GM10847 (cell line): ENCODE data around the gene HPSE2.

Experiments used
- POLR2A ChIP-seq: IDR thresholded peaks from 2 replicates; pipeline ENCODE4 v1.6.1; 2011; ENCODE audit not compliant: insufficient read length; ENCODE audit errors: extremely low read depth

HPSE2 gene

DNA sequence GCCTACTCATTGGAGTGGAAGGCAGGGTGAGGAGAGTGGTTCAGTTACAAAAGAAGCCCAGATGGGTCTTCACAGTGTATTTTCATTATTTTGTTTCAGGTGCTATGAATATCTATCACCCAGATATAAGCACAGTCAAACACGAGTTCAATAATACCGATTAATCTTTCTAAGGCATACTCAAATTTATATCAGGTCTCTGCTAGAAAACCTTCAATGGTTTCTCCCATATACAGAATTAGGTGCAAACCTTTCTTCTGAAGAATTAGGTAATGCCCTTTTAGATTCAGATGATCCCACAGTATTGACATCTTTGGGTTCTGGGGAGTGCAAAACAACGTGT, 774.2 kb downstream of the HPSE2 start:
- no peak for TF ChIP-seq POLR2A

DNA sequence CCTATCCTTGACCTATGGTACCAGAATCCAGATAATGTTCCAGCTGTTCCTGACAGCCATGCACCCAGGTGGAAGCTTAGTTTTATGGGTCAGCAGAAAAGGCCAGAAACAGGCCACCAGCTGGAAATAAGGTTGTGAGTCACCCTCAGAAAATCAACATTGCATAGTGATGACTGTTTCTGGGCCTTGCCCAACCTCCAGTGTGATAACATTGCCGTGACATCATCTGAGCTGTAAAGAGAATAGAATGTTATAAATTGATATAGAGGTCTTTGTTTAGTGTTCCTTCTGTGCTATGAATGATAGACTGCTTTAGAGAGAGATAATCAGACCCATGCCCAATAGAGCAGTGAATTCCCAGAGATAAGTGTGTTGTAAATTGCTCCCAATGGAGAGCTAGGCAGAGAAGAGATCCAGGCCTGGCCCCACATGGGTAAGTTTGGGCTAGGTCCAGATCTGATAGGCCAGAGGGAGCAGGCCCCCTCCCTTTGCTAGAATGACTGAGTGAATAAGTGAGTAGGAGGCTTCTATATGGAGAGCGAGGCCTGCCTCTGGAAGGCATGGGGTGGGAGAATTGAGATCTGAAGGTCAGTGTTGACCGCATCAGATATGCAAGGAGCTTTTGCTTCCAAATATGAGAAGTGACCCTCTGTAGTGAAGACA, 774.7 kb downstream of the HPSE2 start:
- TF ChIP-seq POLR2A = no peak

DNA sequence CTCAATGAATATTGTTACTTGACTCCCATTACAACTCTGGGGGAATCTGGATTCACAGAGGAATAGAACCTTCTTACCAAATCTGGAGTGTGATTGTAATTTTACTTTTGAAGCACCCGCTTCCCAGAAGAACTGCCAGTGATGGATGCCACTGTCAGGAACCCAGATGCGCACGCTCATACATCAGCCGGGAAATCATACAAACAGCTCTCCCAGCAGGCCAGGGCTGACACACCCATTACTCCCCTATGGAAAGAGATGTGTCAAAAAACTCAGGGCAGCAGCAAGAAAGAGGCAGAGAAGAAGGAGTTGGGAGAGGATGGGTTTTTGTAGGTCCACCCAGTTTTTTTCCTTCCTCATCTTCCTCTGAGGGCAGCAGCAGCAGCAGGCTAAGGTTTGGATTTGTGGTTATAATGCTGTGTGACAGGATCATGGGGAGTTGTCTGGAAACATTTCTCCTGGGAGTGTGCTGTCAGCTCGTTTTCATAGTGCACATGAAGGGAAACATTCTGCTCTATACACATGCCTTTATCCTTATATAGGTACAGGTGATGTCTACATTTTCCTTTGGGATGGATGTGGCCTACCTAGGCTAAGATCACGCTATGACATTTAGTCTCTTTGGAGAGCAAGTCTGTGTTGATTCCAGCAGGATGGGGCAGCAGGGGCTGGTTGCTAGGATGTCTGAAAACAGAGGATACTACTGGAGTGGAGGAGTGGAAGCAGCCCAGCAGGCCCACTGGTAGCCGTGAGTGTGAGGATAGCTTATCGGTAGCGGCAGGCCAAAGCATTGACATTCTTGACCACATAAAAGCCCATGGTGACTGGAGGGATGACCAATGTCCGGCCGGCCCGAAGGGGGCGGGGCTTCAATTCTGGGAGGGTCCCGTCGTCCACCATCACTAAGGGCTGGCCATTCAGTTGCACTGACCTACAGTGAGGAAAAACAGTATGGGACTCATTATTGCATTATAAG, 776.6 kb downstream of the HPSE2 start:
- no peak for TF ChIP-seq POLR2A

DNA sequence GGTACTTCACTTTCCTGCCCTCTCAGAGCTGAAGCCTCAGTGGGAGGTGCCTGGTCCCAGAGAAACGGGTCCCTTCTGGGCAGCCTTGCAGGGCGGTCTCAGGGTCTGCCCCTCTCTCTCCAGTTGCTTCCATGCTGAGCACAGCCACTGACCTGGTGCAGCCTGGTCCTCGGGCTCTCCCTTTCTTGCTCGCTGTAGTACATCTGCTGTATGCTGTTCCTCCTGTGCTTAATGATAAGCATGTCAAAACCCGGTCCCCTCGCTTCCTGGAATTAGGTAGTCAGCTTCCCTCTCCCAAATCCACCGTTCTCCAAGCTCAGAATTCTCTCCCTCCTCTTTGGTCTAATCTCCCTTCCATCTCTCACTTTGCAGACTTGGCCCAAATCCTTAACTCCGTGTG, 777.9 kb downstream of the HPSE2 start:
- TF ChIP-seq POLR2A = no peak

DNA sequence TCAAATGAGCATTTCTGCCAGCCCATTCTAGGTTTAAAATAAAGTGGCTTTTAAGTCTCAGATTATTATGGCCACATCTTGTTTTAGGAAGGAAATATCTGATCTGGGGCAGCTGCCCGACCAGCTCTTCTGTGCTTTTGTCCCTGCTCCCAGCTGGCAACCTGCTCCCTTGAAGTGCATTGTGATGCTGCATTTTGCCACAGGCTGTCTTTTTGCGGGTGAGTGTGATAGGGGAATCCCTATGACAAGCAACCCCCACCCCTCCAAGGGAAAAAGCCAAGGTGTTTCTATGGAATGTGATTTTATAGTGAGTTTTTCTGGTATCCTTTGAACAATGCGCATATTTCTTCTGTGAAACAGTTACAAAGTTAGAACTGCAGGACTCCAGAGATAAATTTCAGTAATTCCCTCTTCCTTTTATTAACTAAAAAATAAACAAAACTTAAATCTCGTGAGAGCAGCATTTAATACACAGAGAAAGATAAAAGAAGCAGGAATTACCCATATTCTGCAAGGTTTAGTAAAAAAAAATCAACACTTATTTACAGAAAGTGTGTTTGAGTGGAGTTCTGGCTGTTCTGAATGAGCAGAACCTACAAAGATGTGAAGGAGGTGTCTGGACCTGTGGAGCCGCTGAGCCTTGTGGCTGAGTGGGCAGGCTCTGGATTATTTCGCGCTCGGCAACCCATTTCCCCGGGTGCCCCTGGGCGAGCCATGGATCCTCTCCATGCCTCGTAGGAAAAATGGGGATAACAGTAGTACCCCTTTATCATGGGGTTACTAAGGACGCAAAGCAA, 778.8 kb downstream of the HPSE2 start:
- no peak for TF ChIP-seq POLR2A

DNA sequence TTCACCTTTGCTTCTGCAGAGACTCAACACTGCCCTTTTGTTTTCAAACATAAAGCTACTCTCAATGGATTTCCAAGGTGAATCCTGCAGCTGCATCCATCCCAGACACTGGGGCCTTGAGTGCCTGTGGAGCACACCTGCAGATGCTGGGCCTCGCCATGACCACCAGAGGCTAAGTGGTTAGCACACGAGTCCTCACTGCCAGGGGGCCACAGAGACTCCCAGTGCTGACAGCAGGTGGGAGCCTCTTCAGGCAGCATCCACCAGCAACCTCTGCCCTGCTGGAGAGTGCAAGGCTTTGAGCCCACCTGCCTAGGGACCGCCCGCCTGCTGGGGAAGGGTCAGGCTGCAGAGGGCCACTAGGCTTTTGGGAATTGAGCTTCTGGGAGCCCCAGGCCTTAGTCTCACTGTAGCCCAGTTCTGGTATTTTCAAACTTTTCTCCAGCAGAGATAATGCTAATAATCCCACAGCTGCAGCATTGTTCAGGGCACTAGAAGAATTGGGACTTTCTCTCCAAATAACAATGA, 779.5 kb downstream of the HPSE2 start:
- no peak for TF ChIP-seq POLR2A

DNA sequence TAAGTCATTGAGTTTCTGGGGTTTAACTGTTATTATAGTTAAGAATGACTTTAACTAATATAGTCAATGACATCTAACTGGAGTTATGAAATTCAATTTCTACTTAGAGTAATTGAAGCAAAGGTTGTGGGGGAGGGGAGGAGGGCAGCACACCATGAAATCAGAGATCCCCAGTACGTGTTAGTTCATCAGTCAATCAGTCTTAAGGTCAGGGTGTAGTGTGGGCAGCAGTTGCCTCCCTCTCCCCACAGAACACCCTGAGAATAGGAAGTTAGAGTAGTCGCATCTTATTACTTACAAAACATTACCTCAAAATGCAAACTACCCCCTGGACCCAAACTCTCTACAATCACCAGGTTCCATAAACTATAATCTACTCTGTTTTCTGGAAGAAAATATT, 781.9 kb downstream of the HPSE2 start:
- no peak for TF ChIP-seq POLR2A

DNA sequence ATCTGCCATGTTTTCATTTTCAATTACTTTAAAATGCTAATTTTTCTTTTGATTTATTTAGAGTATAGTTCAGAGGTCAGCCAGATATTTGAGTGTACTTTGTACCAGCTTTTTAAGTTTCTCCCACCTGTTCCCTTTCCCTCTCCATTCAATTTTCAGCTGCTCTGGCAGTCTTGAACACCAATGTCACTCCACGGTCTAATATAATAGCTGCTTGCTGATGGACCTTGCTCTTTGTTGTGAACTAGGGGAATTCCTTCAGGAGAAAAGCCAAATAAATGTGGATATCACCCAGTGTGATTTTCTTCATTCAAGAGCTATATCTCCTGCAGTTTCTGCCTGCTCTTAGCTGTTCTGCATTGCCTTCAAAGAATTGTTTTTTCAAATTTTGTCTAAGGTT, 785.0 kb downstream of the HPSE2 start:
- no peak for TF ChIP-seq POLR2A

DNA sequence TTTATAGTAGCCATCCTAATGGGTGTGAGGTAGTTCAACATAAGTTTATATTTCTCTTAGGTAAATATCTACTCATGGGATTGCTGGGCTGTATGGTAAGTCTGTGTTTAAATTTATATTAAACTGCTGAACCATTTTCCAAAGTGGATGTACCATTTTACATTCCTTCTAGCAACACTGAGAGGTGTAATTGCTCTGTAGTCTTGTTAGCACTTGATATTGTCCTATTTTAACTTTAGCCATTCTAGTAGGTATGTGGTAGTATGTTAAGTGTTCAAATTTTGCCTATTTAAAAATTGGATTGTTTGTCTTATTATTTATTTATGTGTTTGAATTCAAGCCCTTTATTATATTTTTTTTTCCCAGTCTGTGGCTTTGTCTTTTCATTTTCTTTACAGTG, 786.4 kb downstream of the HPSE2 start:
- no peak for TF ChIP-seq POLR2A

DNA sequence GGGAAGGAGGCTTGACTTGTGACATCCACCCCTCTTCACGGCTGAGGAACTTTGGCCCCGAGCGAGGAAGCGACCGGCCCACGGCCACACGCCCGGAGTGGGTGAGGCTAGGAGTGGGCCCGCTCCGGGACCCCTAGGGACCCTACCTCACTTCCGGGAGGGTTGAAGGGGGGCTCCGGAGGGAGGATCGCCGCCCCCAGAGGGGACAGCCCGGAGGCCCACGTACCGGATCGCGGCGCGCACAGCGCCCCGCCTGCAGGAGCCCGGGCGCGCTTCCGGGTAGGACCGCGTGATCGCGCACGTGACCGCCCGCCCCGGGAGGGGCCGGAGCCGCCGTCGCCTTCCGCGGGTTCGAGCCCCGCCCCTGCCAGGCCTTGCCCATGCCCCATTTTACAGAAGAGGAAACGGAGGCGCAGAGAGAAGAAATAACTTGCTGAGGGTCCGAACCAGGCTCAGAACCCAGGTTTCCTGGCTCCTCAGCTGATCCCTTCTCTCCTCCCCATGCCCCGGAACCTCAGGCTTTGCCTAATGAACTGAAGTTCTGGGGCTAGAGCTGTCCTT, 788.9 kb downstream of the HPSE2 start, which contains the start of gene HPS1:
HPS1 (minus strand) TSS at position 275 of the 561 bp plus-strand sequence. CDS start 3,695 bp downstream, outside the sequence.
- peak; percentile 74 for TF ChIP-seq POLR2A

DNA sequence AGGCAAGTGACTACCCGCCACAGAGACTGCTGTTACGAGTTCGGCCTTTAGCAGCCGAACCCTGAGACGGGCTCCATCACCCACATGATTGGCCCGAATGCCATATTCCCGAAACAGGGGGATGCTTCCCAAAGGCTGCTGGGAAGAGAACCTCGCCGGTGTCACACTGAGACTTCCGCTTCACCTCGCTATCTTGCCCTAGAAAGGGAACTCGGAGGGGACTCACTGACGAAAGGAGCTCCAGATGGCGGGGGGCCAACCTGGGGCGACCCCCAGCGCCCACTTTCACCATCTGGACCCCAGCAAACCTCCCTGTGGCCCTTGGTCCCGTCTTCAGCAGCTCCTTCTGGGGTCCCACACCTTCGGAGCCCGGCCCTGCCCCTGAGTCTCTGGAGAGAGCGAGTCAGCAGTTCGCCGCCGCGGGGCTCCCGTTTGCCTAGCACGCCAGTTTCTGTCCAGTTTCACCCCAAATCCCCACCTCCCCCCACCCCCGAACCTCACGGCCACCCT, 789.4 kb downstream of the HPSE2 start:
- no peak for TF ChIP-seq POLR2A

DNA sequence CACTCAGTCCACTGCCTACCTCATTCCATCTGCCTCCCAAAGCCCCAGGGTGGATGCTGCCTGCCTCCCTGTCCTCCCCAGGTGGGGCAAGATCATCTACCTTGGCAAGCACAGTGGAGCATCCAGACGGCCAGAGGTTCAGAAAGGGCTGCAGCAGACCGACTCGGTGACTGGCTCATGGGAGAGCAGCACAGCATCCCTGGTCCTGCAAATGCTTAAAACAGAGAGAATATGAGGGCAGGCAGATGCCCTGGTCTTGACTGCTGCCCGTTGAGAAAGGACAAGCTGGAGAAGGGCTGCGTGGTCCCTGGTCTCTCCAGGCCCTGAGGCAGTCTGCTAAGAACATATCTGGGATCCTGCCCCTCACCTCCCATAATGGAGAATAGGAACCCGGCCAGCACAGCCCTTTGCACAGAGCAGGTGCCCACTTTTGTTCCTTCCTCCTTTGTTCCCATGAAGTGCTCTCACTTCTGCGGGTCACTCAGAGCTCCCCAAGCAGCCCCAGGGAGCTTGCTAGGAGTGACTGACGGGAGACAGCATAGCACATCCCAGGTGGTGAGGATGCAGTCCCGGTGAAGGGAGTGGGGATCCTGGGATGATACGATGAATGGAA, 790.3 kb downstream of the HPSE2 start:
- TF ChIP-seq POLR2A = no peak

DNA sequence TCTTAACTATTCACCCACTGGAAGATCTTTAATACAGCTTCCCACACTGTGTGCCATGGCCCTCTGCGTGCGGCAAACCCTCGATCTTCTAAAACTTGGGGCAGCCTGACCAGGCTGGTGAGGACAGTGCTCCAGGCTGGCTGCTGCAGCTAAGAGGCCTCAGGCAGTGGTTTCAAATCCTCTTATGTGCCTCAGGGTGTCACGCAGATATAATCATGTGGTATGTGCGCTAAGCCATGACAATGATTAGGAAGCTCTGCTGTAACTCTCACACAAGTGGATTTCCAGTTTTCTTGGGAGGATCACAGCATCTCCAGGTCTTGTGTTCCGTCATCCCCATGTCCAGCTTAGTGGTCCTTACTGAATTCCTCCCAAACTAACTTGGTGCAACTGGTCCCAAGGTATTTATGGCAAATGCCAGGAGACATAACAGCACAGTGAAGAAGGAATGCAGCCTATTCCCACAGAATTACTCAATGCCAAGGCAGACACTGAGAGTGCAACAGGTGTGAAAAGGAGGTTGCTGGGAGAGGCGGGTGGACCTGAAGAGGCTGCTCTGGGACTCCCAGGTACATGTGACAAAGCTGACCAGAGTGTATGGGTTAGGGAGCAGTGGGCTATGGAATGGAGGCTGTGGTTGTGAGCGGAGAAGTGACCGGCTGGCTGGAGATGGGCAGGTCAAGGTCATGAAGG, 791.2 kb downstream of the HPSE2 start:
- no peak for TF ChIP-seq POLR2A

DNA sequence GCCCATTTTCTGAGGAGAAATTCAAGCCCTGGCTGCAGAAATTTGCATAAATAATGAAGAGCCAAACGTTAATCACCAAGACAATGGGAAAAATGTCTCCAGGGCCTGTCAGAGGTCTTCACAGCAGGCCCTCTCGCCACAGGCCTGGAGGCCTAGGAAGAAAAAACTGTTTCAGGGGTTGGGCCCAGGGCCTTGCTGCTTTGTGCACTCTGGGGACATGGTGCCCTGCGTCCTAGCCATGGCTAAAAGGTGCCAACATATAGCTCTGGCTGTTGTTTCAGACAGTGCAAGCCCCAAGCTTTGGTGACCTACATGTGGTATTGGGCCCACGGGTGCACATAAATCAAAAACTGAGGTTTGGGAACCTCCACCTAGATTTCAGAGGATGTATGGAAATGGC, 796.9 kb downstream of the HPSE2 start:
- no peak for TF ChIP-seq POLR2A
